GM21619 (cell line): ENCODE results near the gene PTPN13.

Experiments used
- ATAC-seq: cut with Tn5 transposase; IDR thresholded peaks from one replicate; pipeline ENCODE4 v1.9.1; 2021; ENCODE audit not compliant: unreplicated experiment

Gene PTPN13

DNA sequence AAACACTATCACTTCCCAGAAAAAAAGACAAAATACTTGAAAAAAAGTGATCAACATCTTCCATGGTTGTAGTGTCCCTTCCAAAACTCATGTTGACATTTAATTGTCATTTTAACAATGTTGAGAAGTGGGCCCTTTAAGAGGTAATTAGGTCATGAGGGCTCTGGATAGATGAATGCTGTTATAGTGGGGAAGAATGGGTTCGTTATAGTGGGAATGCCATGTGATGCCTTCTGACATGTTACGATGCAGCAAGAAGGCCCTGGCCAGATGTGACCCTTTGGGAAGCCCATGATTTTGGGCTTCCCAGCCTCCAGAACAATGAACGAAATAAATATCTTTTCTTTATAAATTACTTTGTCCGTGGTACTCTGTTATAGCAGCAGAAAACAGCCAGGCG is 259.1 kb downstream of the PTPN13 start:
- no peak for ATAC-seq

DNA sequence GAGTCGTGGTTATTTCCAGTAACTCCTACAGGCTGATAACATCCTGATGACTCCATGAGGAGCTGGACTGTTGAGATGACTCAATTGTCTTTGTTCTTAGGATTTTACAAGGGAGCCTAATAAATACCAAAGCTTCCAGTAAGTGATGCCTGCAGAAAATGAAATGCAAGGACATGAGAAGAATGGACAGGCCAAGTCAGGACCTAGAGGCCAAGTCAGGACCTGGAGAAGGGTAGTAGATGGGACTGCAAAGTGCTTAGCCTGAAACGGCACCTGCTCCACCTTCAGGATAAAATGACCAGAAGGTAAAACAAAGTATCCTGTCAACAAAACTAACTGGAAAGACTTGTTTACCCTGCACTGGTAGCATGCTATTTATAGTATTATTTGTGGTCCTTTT is 261.5 kb downstream of the PTPN13 start:
- no peak for ATAC-seq

DNA sequence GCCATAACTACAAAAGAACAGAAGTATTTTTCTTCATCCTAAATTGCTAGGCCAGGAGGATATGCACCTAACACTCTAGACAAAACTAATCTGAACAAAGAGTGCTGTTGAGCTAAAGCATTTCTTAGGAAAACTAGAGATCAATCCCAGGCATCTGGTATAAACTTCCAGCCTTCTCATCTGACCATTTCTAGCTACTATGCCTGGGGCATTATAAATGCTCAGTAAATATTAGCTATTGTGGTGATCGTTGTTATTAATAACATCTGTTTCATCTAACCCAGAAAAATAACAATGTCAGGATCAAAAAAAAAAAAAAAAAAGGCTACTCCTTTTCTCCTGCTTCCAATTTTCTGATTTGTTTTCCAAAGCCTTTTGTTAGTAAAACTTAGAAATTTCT is 262.8 kb downstream of the PTPN13 start:
- ATAC-seq = no peak

DNA sequence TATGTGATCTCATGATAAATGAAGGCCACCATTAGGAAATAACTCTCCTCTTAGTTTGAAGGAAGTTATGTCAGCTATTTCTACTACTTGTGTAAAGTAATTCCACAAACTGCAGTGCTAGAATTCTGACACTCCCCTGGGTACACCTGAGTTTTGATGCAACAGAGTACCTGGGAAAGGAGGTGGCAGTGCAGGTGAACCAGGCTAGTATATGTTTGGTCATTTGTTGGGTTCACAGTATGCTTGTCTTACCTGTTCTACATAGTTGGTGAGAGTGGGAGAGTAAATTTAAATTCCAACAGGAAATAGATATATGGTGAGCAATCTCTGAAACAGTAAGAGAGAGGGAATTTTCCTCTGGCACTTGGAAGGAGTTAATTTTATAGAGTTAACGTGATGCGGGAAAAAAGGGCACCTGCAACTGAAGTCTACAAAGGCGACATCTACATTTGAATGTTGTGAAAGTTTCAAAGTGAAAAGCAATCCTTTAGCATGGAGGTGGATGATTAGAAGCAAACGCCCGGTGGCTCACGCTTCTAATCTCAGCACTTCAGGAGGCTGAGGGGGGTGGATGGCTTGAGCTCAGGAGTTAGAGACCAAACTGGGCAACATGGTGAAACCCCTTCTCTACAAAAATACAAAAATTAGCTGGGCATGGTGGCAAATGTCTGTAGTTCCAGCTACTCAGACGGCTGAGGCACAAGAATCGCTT is 263.4 kb downstream of the PTPN13 start:
- ATAC-seq = no peak
